ENCODE results near the gene DIP2C. TPM values are rescaled to one million over a fixed set of nuclear protein-coding genes. Genes with fewer than 3 reads are reported as not detected.

Gene DIP2C
- total RNA-seq, 4 donors from 2014 or later, result 13.4 to 32.0 (median 18.4) TPM

DNA sequence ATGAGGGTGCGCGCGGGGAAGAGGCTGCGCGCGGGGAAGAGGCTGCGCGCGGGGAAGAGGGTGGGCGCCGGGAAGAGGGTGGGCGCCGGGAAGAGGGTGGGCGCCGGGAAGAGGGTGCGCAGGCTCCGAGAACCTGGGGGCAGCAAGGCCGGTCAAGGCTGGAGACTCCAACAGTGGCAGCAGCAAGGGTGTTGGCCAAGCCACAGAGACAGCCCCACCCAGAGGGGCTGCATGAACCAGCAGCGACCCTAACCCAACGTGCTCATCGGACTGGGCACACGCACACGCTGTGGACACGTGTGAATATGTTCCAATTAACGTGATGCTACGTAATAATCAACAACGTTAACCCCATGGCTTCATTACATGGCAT, 48.8 kb downstream of the DIP2C start:
- in situ Hi-C loops (cut with MboI; ENCODE audit: low pct_ligation_motif_present in 1 of 4, low pct_unique_long_range_greater_than_20kb in 1 of 4, low sequenced_read_pairs in 3 of 4) (no loop called here), intact Hi-C loops (cut with DNase I; ENCODE audit: low total_unique reads) (no loop called here)
- Histone ChIP-seq H3K36me3 (peaks cover 0 to 3% (median 0%) of the 10 kb centered on the region in 4 donors), H3K4me1 (peaks cover 0 to 11% (median 4%) of the 10 kb centered on the region in 4 donors), H3K27me3 (no peaks in the 10 kb centered on the region), H3K4me3 (no peak overlapping the region), H3K9me3 (peaks cover 6 to 9% of the 10 kb centered on the region in 2 donors), H3K27ac (no peak overlapping the region)
- no peak for TF ChIP-seq POLR2AphosphoS5 (IDR thresholded peaks at IDR 0.05)
- no peak for TF ChIP-seq EP300 (IDR thresholded peaks at IDR 0.05; ENCODE audit: low read depth)
- TF ChIP-seq CTCF (IDR thresholded peaks at IDR 0.05), result no peak
- TF ChIP-seq POLR2A (IDR thresholded peaks at IDR 0.05), result no peak
- WGBS, 2 donors (ENCODE audit: low coverage in 1 of 2), result 70 to 93% methylated on average over 2 to 27 of the region's 27 CpGs
- DNase-seq, result no peak

- WGBS, 2 donors (ENCODE audit: low coverage in 1 of 2), result 94% methylated on average over 3 to 64 of the region's 64 CpGs
- intact Hi-C loops (cut with DNase I; ENCODE audit: low total_unique reads) (no loop called here), in situ Hi-C loops (cut with MboI; ENCODE audit: low pct_ligation_motif_present in 1 of 4, low pct_unique_long_range_greater_than_20kb in 1 of 4, low sequenced_read_pairs in 3 of 4) (no loop called here)
- H3K4me1 ChIP-seq, result peaks cover 0 to 11% (median 4%) of the 10 kb centered on the region in 4 donors
- H3K4me3 ChIP-seq, result no peak overlapping the region
- peaks cover 4 to 6% of the 10 kb centered on the region in 2 donors for H3K9me3 ChIP-seq
- H3K36me3 ChIP-seq, result peaks cover 0 to 2% (median 0%) of the 10 kb centered on the region in 4 donors
- H3K27me3 ChIP-seq, result no peaks in the 10 kb centered on the region
- DNase-seq, result no peak
- TF ChIP-seq POLR2A (IDR thresholded peaks at IDR 0.05), result no peak
- no peak for TF ChIP-seq CTCF (IDR thresholded peaks at IDR 0.05)
- TF ChIP-seq POLR2AphosphoS5 (IDR thresholded peaks at IDR 0.05), result no peak
- peak overlapping the region in 1 of 4 donors; percentile 3 for H3K27ac ChIP-seq
Observed at GRCh38 chr10:639751-640672, 49.5 kb downstream of the DIP2C start.

GRCh38 chr10:639001-639750, 50.3 kb downstream of the DIP2C start:
- H3K27me3 ChIP-seq, result no peaks in the 10 kb centered on the region
- no peaks in the 10 kb centered on the region for H3K36me3 ChIP-seq
- intact Hi-C loops (cut with DNase I; ENCODE audit: low total_unique reads), result no loop called here
- peak overlapping the region in 1 of 4 donors; percentile 3 for H3K27ac ChIP-seq
- H3K4me3 ChIP-seq, result no peak overlapping the region
- in situ Hi-C loops (cut with MboI; ENCODE audit: low pct_ligation_motif_present in 1 of 4, low pct_unique_long_range_greater_than_20kb in 1 of 4, low sequenced_read_pairs in 3 of 4), result no loop called here
- 88 to 100% methylated on average over 1 to 41 of the region's 42 CpGs for WGBS, 2 donors (ENCODE audit: low coverage in 1 of 2)
- TF ChIP-seq EP300 (IDR thresholded peaks at IDR 0.05; ENCODE audit: low read depth) (no peak), POLR2A (IDR thresholded peaks at IDR 0.05) (no peak), POLR2AphosphoS5 (IDR thresholded peaks at IDR 0.05) (no peak), CTCF (IDR thresholded peaks at IDR 0.05) (no peak)
- no peaks in the 10 kb centered on the region for H3K9me3 ChIP-seq
- peaks cover under 1 to 12% (median 6%) of the 10 kb centered on the region in 4 donors for H3K4me1 ChIP-seq
- DNase-seq, result no peak

GRCh38 chr10:637771-638195, 51.7 kb downstream of the DIP2C start:
- no peak overlapping the region for H3K27ac ChIP-seq
- no peaks in the 10 kb centered on the region for H3K36me3 ChIP-seq
- in situ Hi-C loops (cut with MboI; ENCODE audit: low pct_ligation_motif_present in 1 of 4, low pct_unique_long_range_greater_than_20kb in 1 of 4, low sequenced_read_pairs in 3 of 4) (no loop called here), intact Hi-C loops (cut with DNase I; ENCODE audit: low total_unique reads) (no loop called here)
- 73 to 87% methylated on average over 3 to 9 of the region's 9 CpGs for WGBS, 2 donors (ENCODE audit: low coverage in 1 of 2)
- TF ChIP-seq POLR2AphosphoS5 (IDR thresholded peaks at IDR 0.05), result no peak
- no peak for TF ChIP-seq POLR2A (IDR thresholded peaks at IDR 0.05)
- TF ChIP-seq EP300 (IDR thresholded peaks at IDR 0.05; ENCODE audit: low read depth), result no peak
- TF ChIP-seq CTCF (IDR thresholded peaks at IDR 0.05), result no peak
- H3K27me3 ChIP-seq, result no peaks in the 10 kb centered on the region
- H3K4me1 ChIP-seq, result peaks cover 6 to 20% (median 13%) of the 10 kb centered on the region in 4 donors
- no peak for DNase-seq
- no peak overlapping the region for H3K4me3 ChIP-seq
- H3K9me3 ChIP-seq, result no peaks in the 10 kb centered on the region

Data from transverse colon (tissue), 4 donors.